Measurements from ENCODE around the gene C1orf159.

C1orf159 gene

DNA sequence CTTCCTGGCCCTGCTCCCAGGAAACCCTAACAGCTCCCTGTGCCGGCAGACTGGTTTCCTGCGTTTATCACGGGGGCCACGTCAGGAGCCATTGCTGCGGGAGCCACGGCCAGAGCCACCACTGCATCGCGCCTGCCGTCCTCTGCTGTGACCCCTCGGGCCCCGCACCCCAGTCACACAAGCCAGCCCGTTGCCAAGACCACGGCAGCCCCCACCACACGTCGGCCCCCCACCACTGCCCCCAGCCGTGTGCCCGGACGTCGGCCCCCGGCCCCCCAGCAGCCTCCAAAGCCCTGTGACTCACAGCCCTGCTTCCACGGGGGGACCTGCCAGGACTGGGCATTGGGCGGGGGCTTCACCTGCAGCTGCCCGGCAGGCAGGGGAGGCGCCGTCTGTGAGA, 67.9 kb downstream of the C1orf159 start:
- TF ChIP-seq, protein P1, sequence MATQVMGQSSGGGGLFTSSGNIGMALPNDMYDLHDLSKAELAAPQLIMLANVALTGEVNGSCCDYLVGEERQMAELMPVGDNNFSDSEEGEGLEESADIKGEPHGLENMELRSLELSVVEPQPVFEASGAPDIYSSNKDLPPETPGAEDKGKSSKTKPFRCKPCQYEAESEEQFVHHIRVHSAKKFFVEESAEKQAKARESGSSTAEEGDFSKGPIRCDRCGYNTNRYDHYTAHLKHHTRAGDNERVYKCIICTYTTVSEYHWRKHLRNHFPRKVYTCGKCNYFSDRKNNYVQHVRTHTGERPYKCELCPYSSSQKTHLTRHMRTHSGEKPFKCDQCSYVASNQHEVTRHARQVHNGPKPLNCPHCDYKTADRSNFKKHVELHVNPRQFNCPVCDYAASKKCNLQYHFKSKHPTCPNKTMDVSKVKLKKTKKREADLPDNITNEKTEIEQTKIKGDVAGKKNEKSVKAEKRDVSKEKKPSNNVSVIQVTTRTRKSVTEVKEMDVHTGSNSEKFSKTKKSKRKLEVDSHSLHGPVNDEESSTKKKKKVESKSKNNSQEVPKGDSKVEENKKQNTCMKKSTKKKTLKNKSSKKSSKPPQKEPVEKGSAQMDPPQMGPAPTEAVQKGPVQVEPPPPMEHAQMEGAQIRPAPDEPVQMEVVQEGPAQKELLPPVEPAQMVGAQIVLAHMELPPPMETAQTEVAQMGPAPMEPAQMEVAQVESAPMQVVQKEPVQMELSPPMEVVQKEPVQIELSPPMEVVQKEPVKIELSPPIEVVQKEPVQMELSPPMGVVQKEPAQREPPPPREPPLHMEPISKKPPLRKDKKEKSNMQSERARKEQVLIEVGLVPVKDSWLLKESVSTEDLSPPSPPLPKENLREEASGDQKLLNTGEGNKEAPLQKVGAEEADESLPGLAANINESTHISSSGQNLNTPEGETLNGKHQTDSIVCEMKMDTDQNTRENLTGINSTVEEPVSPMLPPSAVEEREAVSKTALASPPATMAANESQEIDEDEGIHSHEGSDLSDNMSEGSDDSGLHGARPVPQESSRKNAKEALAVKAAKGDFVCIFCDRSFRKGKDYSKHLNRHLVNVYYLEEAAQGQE (IDR thresholded peaks at IDR 0.05; ENCODE audit: low read depth), result no peak
- TF ChIP-seq, protein P2, sequence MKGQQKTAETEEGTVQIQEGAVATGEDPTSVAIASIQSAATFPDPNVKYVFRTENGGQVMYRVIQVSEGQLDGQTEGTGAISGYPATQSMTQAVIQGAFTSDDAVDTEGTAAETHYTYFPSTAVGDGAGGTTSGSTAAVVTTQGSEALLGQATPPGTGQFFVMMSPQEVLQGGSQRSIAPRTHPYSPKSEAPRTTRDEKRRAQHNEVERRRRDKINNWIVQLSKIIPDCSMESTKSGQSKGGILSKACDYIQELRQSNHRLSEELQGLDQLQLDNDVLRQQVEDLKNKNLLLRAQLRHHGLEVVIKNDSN (IDR thresholded peaks at IDR 0.05), result no peak
- TF ChIP-seq TEAD4 (IDR thresholded peaks at IDR 0.05), result no peak
- TF ChIP-seq ZBTB7A (IDR thresholded peaks at IDR 0.05; ENCODE audit: low read depth), result no peak
- no peak for TF ChIP-seq RAD21 (IDR thresholded peaks at IDR 0.05; ENCODE audit: low read depth)
- no peak for TF ChIP-seq CEBPB (IDR thresholded peaks at IDR 0.05)
- no peak for TF ChIP-seq CREB1 (IDR thresholded peaks at IDR 0.05; ENCODE audit: low read depth)
- TF ChIP-seq EGR1 (IDR thresholded peaks at IDR 0.05), result no peak
- TF ChIP-seq EP300 (IDR thresholded peaks at IDR 0.05; ENCODE audit: borderline replicate concordance), result no peak
- TF ChIP-seq, protein P3, sequence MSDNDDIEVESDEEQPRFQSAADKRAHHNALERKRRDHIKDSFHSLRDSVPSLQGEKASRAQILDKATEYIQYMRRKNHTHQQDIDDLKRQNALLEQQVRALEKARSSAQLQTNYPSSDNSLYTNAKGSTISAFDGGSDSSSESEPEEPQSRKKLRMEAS (IDR thresholded peaks at IDR 0.05), result no peak
- no peak for TF ChIP-seq TAF1 (IDR thresholded peaks at IDR 0.05; ENCODE audit: low read depth)
- TF ChIP-seq NFIC (IDR thresholded peaks at IDR 0.05), result no peak

DNA sequence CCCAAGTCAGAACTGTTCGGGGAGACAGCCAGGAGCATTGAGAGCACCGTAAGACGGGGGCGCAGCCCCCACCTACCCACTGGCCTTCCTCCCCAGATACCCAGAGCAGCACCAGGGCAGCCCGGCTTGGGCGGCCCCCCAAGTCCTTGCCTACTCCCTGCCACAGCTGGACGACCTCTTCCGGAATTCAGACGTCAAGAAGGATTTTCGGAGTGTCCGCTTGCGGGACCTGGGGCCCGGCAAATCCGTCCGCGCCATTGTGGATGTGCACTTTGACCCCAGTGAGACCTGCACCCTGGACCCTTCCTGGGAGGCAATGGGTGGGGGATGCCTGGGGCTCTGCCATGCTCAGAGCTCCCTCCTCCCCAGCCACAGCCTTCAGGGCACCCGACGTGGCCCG, 68.5 kb downstream of the C1orf159 start:
- TF ChIP-seq TCF12 (IDR thresholded peaks at IDR 0.05; ENCODE audit: low read depth), result no peak
- no peak for TF ChIP-seq FOXM1 (IDR thresholded peaks at IDR 0.05; ENCODE audit: borderline replicate concordance, low read depth)
- TF ChIP-seq YY1 (IDR thresholded peaks at IDR 0.05; ENCODE audit: low read depth), result no peak
- no peak for TF ChIP-seq RAD21 (IDR thresholded peaks at IDR 0.05; ENCODE audit: low read depth)
- no peak for TF ChIP-seq CEBPB (IDR thresholded peaks at IDR 0.05)
- TF ChIP-seq TEAD4 (IDR thresholded peaks at IDR 0.05), result no peak
- no peak for TF ChIP-seq EP300 (IDR thresholded peaks at IDR 0.05; ENCODE audit: borderline replicate concordance)
- no peak for TF ChIP-seq ZBTB7A (IDR thresholded peaks at IDR 0.05; ENCODE audit: low read depth)
- TF ChIP-seq, protein P3 (IDR thresholded peaks at IDR 0.05), result no peak
- TF ChIP-seq EGR1 (IDR thresholded peaks at IDR 0.05), result no peak
- no peak for TF ChIP-seq CREB1 (IDR thresholded peaks at IDR 0.05; ENCODE audit: low read depth)
- TF ChIP-seq TAF1 (IDR thresholded peaks at IDR 0.05; ENCODE audit: low read depth), result no peak
- TF ChIP-seq, protein P1 (IDR thresholded peaks at IDR 0.05; ENCODE audit: low read depth), result no peak

DNA sequence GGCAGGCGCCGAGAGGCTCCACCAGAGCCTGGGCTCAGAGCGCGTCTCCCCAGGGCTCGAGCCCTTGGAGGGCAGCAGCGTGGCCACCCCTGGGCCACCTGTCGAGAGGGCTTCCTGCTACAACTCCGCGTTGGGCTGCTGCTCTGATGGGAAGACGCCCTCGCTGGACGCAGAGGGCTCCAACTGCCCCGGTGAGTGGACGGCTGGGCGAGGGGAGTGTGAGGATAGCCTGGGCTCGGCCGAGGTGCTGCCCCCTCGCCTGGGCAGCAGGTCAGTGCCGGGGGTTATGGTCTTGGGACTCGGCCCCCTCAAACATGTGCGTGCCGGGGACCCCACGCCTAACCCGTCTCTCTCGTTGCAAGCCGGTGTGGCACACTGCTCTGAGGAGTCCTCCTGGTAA, 69.1 kb downstream of the C1orf159 start:
- TF ChIP-seq, protein P2 (IDR thresholded peaks at IDR 0.05), result no peak
- no peak for TF ChIP-seq TAF1 (IDR thresholded peaks at IDR 0.05; ENCODE audit: low read depth)
- no peak for TF ChIP-seq TEAD4 (IDR thresholded peaks at IDR 0.05)
- no peak for TF ChIP-seq YY1 (IDR thresholded peaks at IDR 0.05; ENCODE audit: low read depth)
- no peak for TF ChIP-seq ZBTB7A (IDR thresholded peaks at IDR 0.05; ENCODE audit: low read depth)
- TF ChIP-seq, protein P3 (IDR thresholded peaks at IDR 0.05), result no peak
- TF ChIP-seq CREB1 (IDR thresholded peaks at IDR 0.05; ENCODE audit: low read depth), result no peak
- TF ChIP-seq EP300 (IDR thresholded peaks at IDR 0.05; ENCODE audit: borderline replicate concordance), result no peak
- TF ChIP-seq RAD21 (IDR thresholded peaks at IDR 0.05; ENCODE audit: low read depth), result no peak
- no peak for TF ChIP-seq EGR1 (IDR thresholded peaks at IDR 0.05)
- no peak for TF ChIP-seq CEBPB (IDR thresholded peaks at IDR 0.05)
- no peak for TF ChIP-seq NFIC (IDR thresholded peaks at IDR 0.05)
- TF ChIP-seq TCF12 (IDR thresholded peaks at IDR 0.05; ENCODE audit: low read depth), result no peak
- TF ChIP-seq, protein P1 (IDR thresholded peaks at IDR 0.05; ENCODE audit: low read depth), result no peak
- TF ChIP-seq FOXM1 (IDR thresholded peaks at IDR 0.05; ENCODE audit: borderline replicate concordance, low read depth), result no peak

DNA sequence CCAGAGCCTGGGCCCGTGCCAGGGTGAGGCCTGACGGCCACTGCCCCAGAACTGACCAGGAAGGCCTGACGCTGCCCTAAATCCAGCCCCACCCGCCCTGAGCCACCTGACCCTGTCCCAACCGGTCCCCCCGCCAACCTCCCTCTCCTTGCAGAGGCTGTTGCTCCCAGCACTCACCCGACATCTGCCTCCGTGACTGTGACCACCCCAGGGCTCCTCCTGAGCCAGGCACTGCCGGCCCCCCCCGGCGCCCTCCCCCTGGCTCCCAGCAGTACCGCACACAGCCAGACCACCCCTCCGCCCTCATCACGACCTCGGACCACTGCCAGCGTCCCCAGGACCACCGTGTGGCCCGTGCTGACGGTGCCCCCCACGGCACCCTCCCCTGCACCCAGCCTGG, 69.6 kb downstream of the C1orf159 start:
- no peak for TF ChIP-seq EP300 (IDR thresholded peaks at IDR 0.05; ENCODE audit: borderline replicate concordance)
- TF ChIP-seq RAD21 (IDR thresholded peaks at IDR 0.05; ENCODE audit: low read depth), result no peak
- TF ChIP-seq, protein P1 (IDR thresholded peaks at IDR 0.05; ENCODE audit: low read depth), result no peak
- TF ChIP-seq EGR1 (IDR thresholded peaks at IDR 0.05), result no peak
- no peak for TF ChIP-seq ZBTB7A (IDR thresholded peaks at IDR 0.05; ENCODE audit: low read depth)
- TF ChIP-seq CEBPB (IDR thresholded peaks at IDR 0.05), result no peak
- TF ChIP-seq TEAD4 (IDR thresholded peaks at IDR 0.05), result no peak
- no peak for TF ChIP-seq TAF1 (IDR thresholded peaks at IDR 0.05; ENCODE audit: low read depth)
- TF ChIP-seq YY1 (IDR thresholded peaks at IDR 0.05; ENCODE audit: low read depth), result no peak
- TF ChIP-seq, protein P3 (IDR thresholded peaks at IDR 0.05), result no peak
- no peak for TF ChIP-seq TCF12 (IDR thresholded peaks at IDR 0.05; ENCODE audit: low read depth)
- TF ChIP-seq FOXM1 (IDR thresholded peaks at IDR 0.05; ENCODE audit: borderline replicate concordance, low read depth), result no peak
- no peak for TF ChIP-seq NFIC (IDR thresholded peaks at IDR 0.05)
- TF ChIP-seq CREB1 (IDR thresholded peaks at IDR 0.05; ENCODE audit: low read depth), result no peak
- TF ChIP-seq, protein P2 (IDR thresholded peaks at IDR 0.05), result no peak

All from Ishikawa (cell line).